Breast epithelium (tissue), 4 donors: ENCODE results near the gene ATXN7L1. TPM values are rescaled to one million over a fixed set of nuclear protein-coding genes. Genes with fewer than 3 reads are reported as not detected.
"Not testable (repeated sequence)": the region's sequence is repeated elsewhere in the genome, so short reads cannot be mapped to it uniquely, and the experiment has no call there.

Experiments
- DNase-seq, 2 donors: peaks; one replicate each; pipeline ENCODE4 v3.0.0-alpha.2; 2019; ENCODE audit warnings: low spot score in 2 of 2
- H3K27ac ChIP-seq, 2 donors: fragments of 200-600 bp; sonication (generic) in 1 of 2; one replicate each; pipeline ENCODE4 v1.5.1; 2016 to 2019; ENCODE audit warnings: mild to moderate bottlenecking in 1 of 2
- H3K27me3 ChIP-seq, 2 donors: fragments of 200-600 bp; sonication (generic) in 1 of 2; one replicate each; pipeline versions ENCODE4 v1.5.1 to v1.6.0; 2017 to 2019; ENCODE audit warnings: control low read depth in 1 of 2, mild to moderate bottlenecking in 1 of 2
- H3K36me3 ChIP-seq: fragments of 200-600 bp; one replicate; pipeline ENCODE4 v1.5.1; 2019
- H3K4me1 ChIP-seq, 2 donors: fragments of 200-600 bp; sonication (generic); one replicate each; pipeline ENCODE4 v1.5.1; 2016 to 2019; ENCODE audit warnings: control low read depth in 1 of 2
- H3K4me3 ChIP-seq, 3 donors: fragments of 200-600 bp; sonication (generic); 1 replicate in 2 of 3; 2 replicates in 1 of 3; pipeline ENCODE4 v1.5.1; 2016 to 2019; ENCODE audit warnings: mild to moderate bottlenecking in 3 of 3, moderate library complexity in 2 of 3
- H3K9me3 ChIP-seq, 2 donors: fragments of 200-600 bp; sonication (generic) in 1 of 2; one replicate each; pipeline ENCODE4 v1.5.1; 2016 to 2019; ENCODE audit warnings: control low read depth in 1 of 2
- CTCF ChIP-seq, 3 donors: fragments of 450-650 bp; IDR thresholded peaks; one replicate each; pipeline ENCODE4 v1.5.1; 2016 to 2017; ENCODE audit warnings: antibody characterized with exemption in 3 of 3, mild to moderate bottlenecking in 3 of 3, moderate library complexity in 3 of 3
- POLR2A ChIP-seq: fragments of 450-650 bp; IDR thresholded peaks from one replicate; pipeline ENCODE4 v1.6.1; 2016; ENCODE audit warnings: antibody characterized with exemption, mild to moderate bottlenecking, moderate library complexity
- POLR2AphosphoS5 ChIP-seq, 3 donors: sonication (generic); formaldehyde crosslinking; IDR thresholded peaks; one replicate each; pipeline ENCODE4 v1.6.1; 2017; ENCODE audit warnings: antibody characterized with exemption in 3 of 3
- intact Hi-C: fragments of 100-400 bp; cut with DNase I; formaldehyde crosslinking; loops from one replicate; pipeline ENCODE4 v1.15.1; 2023; ENCODE audit warnings: low total_unique reads
- total RNA-seq, 3 donors: library from RNA; depleted of rRNA; stranded (reverse); fragments of >200 nt; gene quantifications; one replicate each; pipeline ENCODE4 v1.1.0, GENCODE V29; 2016

ATXN7L1 gene
- total RNA-seq, 3 donors from 2014 or later: 10.7 to 18.4 (median 12.5) TPM

GRCh38 chr7:105713488-105714465, 162.6 kb downstream of the ATXN7L1 start:
- intact Hi-C loops: no loop called here
- TF ChIP-seq CTCF (IDR thresholded peaks at IDR 0.05): no peak
- no peak for TF ChIP-seq POLR2A
- no peak for TF ChIP-seq POLR2AphosphoS5 (IDR thresholded peaks at IDR 0.05)

DNA sequence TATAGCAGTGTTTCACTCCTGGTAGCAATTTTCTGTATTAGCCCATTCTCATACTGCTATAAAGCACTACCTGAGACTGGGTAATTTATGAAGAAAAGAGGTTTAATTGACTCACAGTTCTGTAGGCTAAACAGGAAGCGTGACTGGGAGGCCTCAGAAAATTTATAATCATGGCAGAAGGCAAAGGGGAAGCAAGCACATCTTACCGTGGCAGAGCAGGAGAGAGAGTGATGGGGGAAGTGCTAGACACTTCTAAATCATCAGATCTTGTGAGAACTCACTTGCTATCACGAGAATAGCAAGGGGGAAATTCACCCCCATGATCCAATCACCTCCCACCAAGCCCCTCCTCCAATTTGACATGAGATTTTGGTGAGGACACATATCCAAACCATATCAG, 163.5 kb downstream of the ATXN7L1 start:
- H3K9me3 ChIP-seq: peaks cover 12 to 14% of the 10 kb centered on the region in 2 donors
- DNase-seq: no peak
- H3K4me1 ChIP-seq: no peaks in the 10 kb centered on the region
- intact Hi-C loops: no loop called here
- H3K4me3 ChIP-seq: no peak overlapping the region
- H3K27me3 ChIP-seq: no peaks in the 10 kb centered on the region
- H3K36me3 ChIP-seq: no peaks in the 10 kb centered on the region
- H3K27ac ChIP-seq: no peak overlapping the region
- TF ChIP-seq POLR2AphosphoS5 (IDR thresholded peaks at IDR 0.05) (no peak), POLR2A (no peak), CTCF (IDR thresholded peaks at IDR 0.05) (no peak)

More at GRCh38 chr7:105713488-105714465, 162.6 kb downstream of the ATXN7L1 start:
- DNase-seq: no peak
- Histone ChIP-seq H3K36me3 (no peaks in the 10 kb centered on the region), H3K27ac (no peak overlapping the region), H3K4me1 (no peaks in the 10 kb centered on the region), H3K9me3 (peaks cover 12 to 14% of the 10 kb centered on the region in 2 donors), H3K27me3 (no peaks in the 10 kb centered on the region), H3K4me3 (no peak overlapping the region)

GRCh38 chr7:105711726-105712402, 164.5 kb downstream of the ATXN7L1 start:
- peaks cover 12 to 14% of the 10 kb centered on the region in 2 donors for H3K9me3 ChIP-seq
- no peaks in the 10 kb centered on the region for H3K27me3 ChIP-seq
- TF ChIP-seq POLR2AphosphoS5 (IDR thresholded peaks at IDR 0.05) (no peak), CTCF (IDR thresholded peaks at IDR 0.05) (no peak), POLR2A (no peak)
- DNase-seq: no peak
- H3K36me3 ChIP-seq: no peaks in the 10 kb centered on the region
- H3K4me3 ChIP-seq: no peak overlapping the region
- H3K27ac ChIP-seq: no peak overlapping the region
- intact Hi-C loops: no loop called here
- no peaks in the 10 kb centered on the region for H3K4me1 ChIP-seq

GRCh38 chr7:105710720-105711119, 165.7 kb downstream of the ATXN7L1 start:
- H3K27ac ChIP-seq, H3K36me3 ChIP-seq, DNase-seq, H3K27me3 ChIP-seq, H3K4me3 ChIP-seq, intact Hi-C loops, H3K4me1 ChIP-seq: not testable (repeated sequence)
- H3K9me3 ChIP-seq: peaks cover 12 to 14% of the 10 kb centered on the region in 2 donors

- no peak overlapping the region for H3K27ac ChIP-seq
- H3K9me3 ChIP-seq: peaks cover 12 to 14% of the 10 kb centered on the region in 2 donors
- no peak for DNase-seq
- no peaks in the 10 kb centered on the region for H3K27me3 ChIP-seq
- H3K36me3 ChIP-seq: no peaks in the 10 kb centered on the region
- intact Hi-C loops: no loop called here
- no peaks in the 10 kb centered on the region for H3K4me1 ChIP-seq
- no peak for TF ChIP-seq CTCF (IDR thresholded peaks at IDR 0.05)
- TF ChIP-seq POLR2AphosphoS5 (IDR thresholded peaks at IDR 0.05): no peak
- TF ChIP-seq POLR2A: no peak
- no peak overlapping the region for H3K4me3 ChIP-seq
Observed at GRCh38 chr7:105708763-105709080, 167.7 kb downstream of the ATXN7L1 start.
